ENCODE results near the gene SH2D6. TPM values are rescaled to one million over a fixed set of nuclear protein-coding genes. Genes with fewer than 3 reads are reported as not detected.
"Not testable (repeated sequence)": the region's sequence is repeated elsewhere in the genome, so short reads cannot be mapped to it uniquely, and the experiment has no call there.

Gene SH2D6
- total RNA-seq, 4 donors from 2014 or later, result not detected

DNA sequence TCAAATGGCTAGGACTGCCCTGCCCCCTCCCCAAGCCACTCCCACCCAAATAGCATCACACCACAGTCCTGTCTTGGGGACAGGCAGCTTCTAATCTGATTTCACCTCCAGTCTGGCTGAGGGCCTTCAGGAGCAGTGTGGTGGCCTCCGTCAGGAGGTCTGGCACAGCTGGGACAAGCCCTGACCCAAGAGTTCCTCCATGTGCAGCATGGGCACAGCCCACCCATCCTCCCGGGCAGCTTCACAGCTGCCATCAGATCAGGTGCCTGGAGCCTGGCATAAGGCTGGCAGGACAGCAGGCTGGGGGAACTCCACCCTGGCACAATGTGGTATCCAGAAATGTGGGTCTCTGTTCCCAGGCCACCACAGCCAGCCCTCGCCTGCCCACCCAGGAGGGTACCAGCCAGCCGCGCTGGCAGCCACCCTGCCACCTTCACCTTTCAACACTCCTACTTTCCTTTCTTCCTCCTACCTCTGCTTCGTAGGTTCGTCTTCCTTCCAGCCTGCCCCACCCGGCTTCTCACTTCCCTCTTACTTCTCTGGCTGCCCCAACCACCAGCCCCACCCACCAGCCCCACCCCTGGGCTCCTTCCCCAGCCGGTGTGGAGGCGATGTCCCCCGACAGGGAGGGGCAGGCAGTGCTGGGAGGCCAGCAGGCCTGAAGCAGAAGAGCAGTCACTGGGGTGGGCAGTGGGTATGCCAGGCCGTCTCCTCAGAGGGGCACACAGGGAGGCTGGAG lies 8.5 kb upstream of the SH2D6 start, which contains the start of gene CAPG:
TSS of gene CAPG (minus strand) at position 522 of the 739 bp plus-strand sequence. CDS start 8,221 bp downstream, outside the sequence.
- H3K4me3 ChIP-seq (ENCODE audit: low read depth, poor library complexity, severe bottlenecking), result no peak within 1 kb of the TSS
- intact Hi-C loops (cut with DNase I; ENCODE audit: low total_unique reads), result no loop called here
- 16 to 24% methylated on average over 11 to 12 of the region's 12 CpGs for WGBS, 2 donors
- TF ChIP-seq POLR2A (IDR thresholded peaks at IDR 0.05), result no peak
- TF ChIP-seq, protein P1, sequence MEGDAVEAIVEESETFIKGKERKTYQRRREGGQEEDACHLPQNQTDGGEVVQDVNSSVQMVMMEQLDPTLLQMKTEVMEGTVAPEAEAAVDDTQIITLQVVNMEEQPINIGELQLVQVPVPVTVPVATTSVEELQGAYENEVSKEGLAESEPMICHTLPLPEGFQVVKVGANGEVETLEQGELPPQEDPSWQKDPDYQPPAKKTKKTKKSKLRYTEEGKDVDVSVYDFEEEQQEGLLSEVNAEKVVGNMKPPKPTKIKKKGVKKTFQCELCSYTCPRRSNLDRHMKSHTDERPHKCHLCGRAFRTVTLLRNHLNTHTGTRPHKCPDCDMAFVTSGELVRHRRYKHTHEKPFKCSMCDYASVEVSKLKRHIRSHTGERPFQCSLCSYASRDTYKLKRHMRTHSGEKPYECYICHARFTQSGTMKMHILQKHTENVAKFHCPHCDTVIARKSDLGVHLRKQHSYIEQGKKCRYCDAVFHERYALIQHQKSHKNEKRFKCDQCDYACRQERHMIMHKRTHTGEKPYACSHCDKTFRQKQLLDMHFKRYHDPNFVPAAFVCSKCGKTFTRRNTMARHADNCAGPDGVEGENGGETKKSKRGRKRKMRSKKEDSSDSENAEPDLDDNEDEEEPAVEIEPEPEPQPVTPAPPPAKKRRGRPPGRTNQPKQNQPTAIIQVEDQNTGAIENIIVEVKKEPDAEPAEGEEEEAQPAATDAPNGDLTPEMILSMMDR (IDR thresholded peaks at IDR 0.05), result no peak
- DNase-seq (ENCODE audit: low spot score in 2 of 2), result peak; percentile 80 to 95

DNA sequence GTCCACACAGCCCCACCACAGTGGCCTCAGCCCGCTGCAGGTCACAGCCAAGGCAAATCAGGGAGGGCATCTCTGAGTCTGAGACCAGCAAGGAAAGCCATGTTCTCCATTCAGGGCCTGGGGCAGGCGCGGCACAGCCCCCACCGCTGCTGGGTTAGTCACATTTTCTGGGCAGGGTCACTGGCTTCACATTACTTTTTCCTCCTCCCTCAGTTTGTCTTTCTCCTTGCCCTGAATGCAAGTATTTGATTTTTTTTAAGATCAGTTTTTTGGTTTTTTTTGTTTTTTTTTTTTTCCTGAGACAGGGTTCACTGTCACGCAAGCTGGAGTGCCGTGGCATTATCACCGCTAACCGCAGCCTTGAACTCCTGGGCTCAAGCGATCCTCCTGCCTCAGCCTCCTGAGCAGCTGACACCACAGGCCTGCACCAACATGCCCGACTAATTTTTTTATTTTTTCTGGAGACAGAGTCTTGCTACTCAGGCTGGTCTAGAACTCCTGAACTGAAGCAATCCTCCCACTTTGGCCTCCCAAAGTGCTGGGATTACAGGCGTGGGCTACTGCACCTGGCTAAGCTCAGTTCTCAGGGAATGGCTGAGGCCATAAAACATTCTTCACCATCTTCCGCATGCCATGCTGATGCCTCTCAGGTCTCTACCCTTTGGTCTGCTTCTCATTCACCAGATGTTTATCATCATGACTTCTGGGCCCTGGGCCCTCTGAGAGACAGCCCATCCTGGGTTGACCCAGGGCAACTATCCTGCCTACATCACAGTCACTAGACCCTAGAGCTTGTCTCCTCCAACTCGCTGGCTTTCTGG lies 7.7 kb upstream of the SH2D6 start:
- no peak overlapping the region for H3K4me3 ChIP-seq (ENCODE audit: low read depth, poor library complexity, severe bottlenecking)
- 38 to 50% methylated on average over 13 of the region's 13 CpGs for WGBS, 2 donors
- TF ChIP-seq, protein P1 (IDR thresholded peaks at IDR 0.05), result no peak
- no peak for TF ChIP-seq POLR2A (IDR thresholded peaks at IDR 0.05)
- intact Hi-C loops (cut with DNase I; ENCODE audit: low total_unique reads), result no loop called here
- no peak for DNase-seq (ENCODE audit: low spot score in 2 of 2)

DNA sequence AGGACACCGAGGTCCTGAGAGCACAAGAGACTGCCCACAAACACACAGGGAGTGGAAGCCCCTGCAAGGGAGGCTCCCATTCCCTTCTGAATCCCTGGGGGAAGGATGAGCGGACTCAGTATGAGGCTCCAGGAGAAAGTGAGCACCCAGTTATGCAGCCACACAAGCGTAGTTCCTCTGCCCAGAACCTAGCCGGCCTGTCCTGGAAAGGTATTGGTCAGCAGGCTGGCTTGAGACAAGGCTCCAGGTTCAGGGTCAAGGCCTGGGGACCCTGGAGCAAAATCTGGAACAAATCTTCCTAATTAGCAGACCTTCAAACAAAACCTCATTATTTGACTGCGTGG lies 7.1 kb upstream of the SH2D6 start:
- no peak overlapping the region for H3K4me3 ChIP-seq (ENCODE audit: low read depth, poor library complexity, severe bottlenecking)
- WGBS, 2 donors, result 76 to 87% methylated on average over 5 of the region's 5 CpGs
- intact Hi-C loops (cut with DNase I; ENCODE audit: low total_unique reads), result no loop called here
- no peak for TF ChIP-seq POLR2A (IDR thresholded peaks at IDR 0.05)
- TF ChIP-seq, protein P1 (IDR thresholded peaks at IDR 0.05), result no peak
- no peak for DNase-seq (ENCODE audit: low spot score in 2 of 2)

DNA sequence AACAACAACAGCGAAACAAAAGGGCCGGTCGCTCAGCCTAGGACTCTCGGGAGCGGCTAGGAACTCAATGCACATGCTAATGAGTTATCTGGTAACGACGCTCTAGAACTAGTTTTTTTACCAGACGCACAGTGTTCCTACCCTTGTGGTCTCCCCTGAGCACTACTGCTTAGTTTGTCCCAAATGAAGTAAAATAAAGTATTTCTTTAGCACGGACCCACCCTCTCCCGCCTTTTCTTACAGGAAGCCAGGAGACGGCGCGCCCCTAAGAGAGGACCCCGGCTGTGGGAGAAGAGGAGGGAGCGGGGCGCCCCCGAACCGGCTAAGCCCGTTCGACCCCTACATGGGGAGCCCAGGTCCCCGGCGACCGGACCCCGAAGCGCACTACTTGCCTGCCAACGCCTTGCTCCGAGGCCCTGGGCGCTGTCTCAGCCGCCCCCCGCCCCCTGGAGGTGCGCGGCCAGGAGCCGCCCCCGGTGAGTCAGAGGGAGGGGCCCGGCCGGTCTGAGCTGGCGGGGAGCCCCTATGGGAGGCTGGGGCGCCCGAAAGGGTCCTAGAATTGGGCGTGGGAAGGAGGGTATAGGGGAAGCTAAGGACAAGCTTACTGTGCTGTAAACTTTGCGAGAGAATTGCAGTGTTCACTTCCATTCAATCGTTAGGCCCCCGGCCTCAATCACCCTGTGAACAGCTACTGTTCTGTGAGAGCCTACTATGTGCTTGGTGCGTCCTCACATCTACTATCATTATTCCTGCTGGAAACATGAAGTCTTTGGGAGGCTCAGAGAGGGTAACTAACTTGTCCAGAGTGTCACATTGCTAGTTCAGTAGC lies 4.7 kb upstream of the SH2D6 start:
- DNase-seq (ENCODE audit: low spot score in 2 of 2), result peak in 1 of 2 donors; percentile 93
- 5 to 10% methylated on average over 43 to 44 of the region's 44 CpGs for WGBS, 2 donors
- peak overlapping the region; percentile 25 for H3K4me3 ChIP-seq (ENCODE audit: low read depth, poor library complexity, severe bottlenecking)
- TF ChIP-seq POLR2A (IDR thresholded peaks at IDR 0.05), result no peak
- TF ChIP-seq, protein P1 (IDR thresholded peaks at IDR 0.05), result no peak
- intact Hi-C loops (cut with DNase I; ENCODE audit: low total_unique reads), result no loop called here

DNA sequence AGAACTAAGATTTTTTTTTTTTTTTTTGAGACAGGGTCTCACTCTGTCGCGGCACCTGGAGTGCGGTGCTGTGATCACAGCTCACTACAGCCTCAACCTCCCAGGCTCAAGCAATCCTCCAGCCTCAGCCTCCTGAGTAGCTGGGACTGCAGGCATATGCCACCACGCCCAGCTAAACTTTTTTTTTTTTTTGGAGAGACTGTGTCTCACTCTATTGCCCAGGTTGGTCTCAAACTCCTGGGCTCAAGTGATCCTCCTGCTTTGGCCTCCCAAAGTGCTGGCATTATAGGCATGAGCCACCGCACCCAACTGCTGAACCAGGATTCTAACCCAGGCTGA lies 4.1 kb upstream of the SH2D6 start:
- 77 to 80% methylated on average over 5 of the region's 5 CpGs for WGBS, 2 donors
- intact Hi-C loops (cut with DNase I; ENCODE audit: low total_unique reads); H3K4me3 ChIP-seq (ENCODE audit: low read depth, poor library complexity, severe bottlenecking); DNase-seq (ENCODE audit: low spot score in 2 of 2): not testable (repeated sequence)

Measured in lower leg skin (tissue), 4 donors.